PFSK-1 (cell line): Measurements from ENCODE around the gene SLC9A3.

Experiments used
- FOXP2 ChIP-seq: optimal IDR thresholded peaks from 2 replicates; pipeline ENCODE3; 2011; ENCODE audit warnings: borderline replicate concordance, control low read depth, inconsistent platforms; ENCODE audit not compliant: insufficient read depth; ENCODE audit errors: extremely low read length, extremely low read depth
- REST ChIP-seq, 2 experiments: IDR thresholded peaks; 2 replicates each; pipeline versions ENCODE4 v1.6.1 to v1.8.0; 2011 to 2012; ENCODE audit warnings: low read depth in 2 of 2, low read length in 2 of 2, control low read depth in 1 of 2, inconsistent platforms in 1 of 2, mild to moderate bottlenecking in 1 of 2, moderate library complexity in 1 of 2; ENCODE audit not compliant: insufficient read depth in 1 of 2

- TF ChIP-seq FOXP2 (no peak), REST (IDR thresholded peaks at IDR 0.05; ENCODE audit: insufficient read depth in 1 of 2, low read depth in 2 of 2, low read length in 2 of 2) (no peak)
Observed at GRCh38 chr5:437281-437771, 86.9 kb downstream of the SLC9A3 start.
